HL-60 (cell line): ENCODE measurements around the gene SFXN3.

ENCODE experiments used
- DNase-seq, 2 experiments: peaks; one replicate each; pipeline ENCODE4 v3.0.0-alpha.2; 2010 to 2020; ENCODE audit warnings: low read depth in 1 of 2, low spot score in 1 of 2
- H3K27ac ChIP-seq: fragments of 250-450 bp; sonication (Bioruptor Pico); replicated peaks from 2 replicates; pipeline ENCODE4 v1.5.1; 2020; ENCODE audit warnings: mild to moderate bottlenecking, moderate library complexity
- H3K27me3 ChIP-seq: fragments of 250-450 bp; sonication (Bioruptor Pico); 2 replicates; pipeline ENCODE4 v1.5.1; 2021; ENCODE audit warnings: mild to moderate bottlenecking, moderate library complexity; ENCODE audit not compliant: insufficient read depth, poor library complexity, severe bottlenecking
- H3K4me3 ChIP-seq: replicated peaks from 2 replicates; pipeline ENCODE4 v1.5.1; 2011; ENCODE audit warnings: mild to moderate bottlenecking, control low read depth, low read length; ENCODE audit not compliant: insufficient read depth
- CTCF ChIP-seq: IDR thresholded peaks from one replicate; pipeline ENCODE4 v1.5.1; 2011; ENCODE audit warnings: low read length, control low read depth, inconsistent platforms; ENCODE audit not compliant: insufficient read depth
- GABPA ChIP-seq: IDR thresholded peaks from 2 replicates; pipeline ENCODE4 v1.6.1; 2012; ENCODE audit warnings: low read depth
- POLR2AphosphoS5 ChIP-seq: IDR thresholded peaks from 2 replicates; pipeline ENCODE4 v1.6.1; 2012; ENCODE audit warnings: low read depth
- SPI1 ChIP-seq: IDR thresholded peaks from 2 replicates; pipeline ENCODE4 v1.6.1; 2012; ENCODE audit warnings: low read depth, mild to moderate bottlenecking, borderline replicate concordance
- TF ChIP-seq, protein P1 (sequence below): IDR thresholded peaks from 2 replicates; pipeline ENCODE4 v1.6.1; 2012; ENCODE audit warnings: low read depth; ENCODE audit not compliant: insufficient replicate concordance

Gene SFXN3

GRCh38 chr10:101016814-101017213 lies 14.2 kb upstream of the SFXN3 start:
- no peak for DNase-seq
- Histone ChIP-seq H3K27me3 (no peaks in the 10 kb centered on the region), H3K27ac (no peak overlapping the region), H3K4me3 (no peak overlapping the region)
- no peak for TF ChIP-seq SPI1
- no peak for TF ChIP-seq GABPA
- TF ChIP-seq POLR2AphosphoS5, result no peak
- no peak for TF ChIP-seq CTCF
- TF ChIP-seq, protein P1, sequence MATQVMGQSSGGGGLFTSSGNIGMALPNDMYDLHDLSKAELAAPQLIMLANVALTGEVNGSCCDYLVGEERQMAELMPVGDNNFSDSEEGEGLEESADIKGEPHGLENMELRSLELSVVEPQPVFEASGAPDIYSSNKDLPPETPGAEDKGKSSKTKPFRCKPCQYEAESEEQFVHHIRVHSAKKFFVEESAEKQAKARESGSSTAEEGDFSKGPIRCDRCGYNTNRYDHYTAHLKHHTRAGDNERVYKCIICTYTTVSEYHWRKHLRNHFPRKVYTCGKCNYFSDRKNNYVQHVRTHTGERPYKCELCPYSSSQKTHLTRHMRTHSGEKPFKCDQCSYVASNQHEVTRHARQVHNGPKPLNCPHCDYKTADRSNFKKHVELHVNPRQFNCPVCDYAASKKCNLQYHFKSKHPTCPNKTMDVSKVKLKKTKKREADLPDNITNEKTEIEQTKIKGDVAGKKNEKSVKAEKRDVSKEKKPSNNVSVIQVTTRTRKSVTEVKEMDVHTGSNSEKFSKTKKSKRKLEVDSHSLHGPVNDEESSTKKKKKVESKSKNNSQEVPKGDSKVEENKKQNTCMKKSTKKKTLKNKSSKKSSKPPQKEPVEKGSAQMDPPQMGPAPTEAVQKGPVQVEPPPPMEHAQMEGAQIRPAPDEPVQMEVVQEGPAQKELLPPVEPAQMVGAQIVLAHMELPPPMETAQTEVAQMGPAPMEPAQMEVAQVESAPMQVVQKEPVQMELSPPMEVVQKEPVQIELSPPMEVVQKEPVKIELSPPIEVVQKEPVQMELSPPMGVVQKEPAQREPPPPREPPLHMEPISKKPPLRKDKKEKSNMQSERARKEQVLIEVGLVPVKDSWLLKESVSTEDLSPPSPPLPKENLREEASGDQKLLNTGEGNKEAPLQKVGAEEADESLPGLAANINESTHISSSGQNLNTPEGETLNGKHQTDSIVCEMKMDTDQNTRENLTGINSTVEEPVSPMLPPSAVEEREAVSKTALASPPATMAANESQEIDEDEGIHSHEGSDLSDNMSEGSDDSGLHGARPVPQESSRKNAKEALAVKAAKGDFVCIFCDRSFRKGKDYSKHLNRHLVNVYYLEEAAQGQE, result no peak

DNA sequence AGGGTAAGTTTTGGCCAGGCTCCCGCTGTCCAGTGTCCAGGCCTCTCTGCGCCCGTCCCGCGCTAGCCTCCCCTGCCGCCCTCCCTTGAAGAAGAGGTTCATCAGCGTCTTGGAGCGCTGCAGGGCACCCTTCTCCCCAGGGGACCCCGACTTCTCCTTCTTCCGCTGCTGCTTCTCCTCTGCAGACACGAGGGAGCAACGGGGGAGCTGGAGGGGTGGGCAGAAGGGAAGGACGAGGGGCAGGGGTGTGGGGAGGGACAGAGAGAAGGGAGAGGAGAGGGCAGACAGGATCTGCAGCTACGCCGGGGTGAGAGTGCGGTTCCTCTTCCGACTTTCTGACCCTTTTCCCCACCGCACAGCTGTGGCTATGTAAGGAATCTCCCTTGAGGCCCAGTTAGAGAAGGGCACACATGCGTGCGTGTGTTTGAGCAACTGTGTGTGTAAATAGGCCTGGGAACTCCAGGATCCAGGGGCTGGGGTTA lies 12.9 kb upstream of the SFXN3 start:
- Histone ChIP-seq H3K4me3 (peak overlapping the region; percentile 13), H3K27ac (peak overlapping the region; percentile 65), H3K27me3 (no peaks in the 10 kb centered on the region)
- peak; percentile 77 to 88 for DNase-seq
- TF ChIP-seq POLR2AphosphoS5, result peak; percentile 51; the same call in 1 of the 2 replicates
- no peak for TF ChIP-seq GABPA
- peak; percentile 59; the same call in 1 of the 2 replicates for TF ChIP-seq SPI1

DNA sequence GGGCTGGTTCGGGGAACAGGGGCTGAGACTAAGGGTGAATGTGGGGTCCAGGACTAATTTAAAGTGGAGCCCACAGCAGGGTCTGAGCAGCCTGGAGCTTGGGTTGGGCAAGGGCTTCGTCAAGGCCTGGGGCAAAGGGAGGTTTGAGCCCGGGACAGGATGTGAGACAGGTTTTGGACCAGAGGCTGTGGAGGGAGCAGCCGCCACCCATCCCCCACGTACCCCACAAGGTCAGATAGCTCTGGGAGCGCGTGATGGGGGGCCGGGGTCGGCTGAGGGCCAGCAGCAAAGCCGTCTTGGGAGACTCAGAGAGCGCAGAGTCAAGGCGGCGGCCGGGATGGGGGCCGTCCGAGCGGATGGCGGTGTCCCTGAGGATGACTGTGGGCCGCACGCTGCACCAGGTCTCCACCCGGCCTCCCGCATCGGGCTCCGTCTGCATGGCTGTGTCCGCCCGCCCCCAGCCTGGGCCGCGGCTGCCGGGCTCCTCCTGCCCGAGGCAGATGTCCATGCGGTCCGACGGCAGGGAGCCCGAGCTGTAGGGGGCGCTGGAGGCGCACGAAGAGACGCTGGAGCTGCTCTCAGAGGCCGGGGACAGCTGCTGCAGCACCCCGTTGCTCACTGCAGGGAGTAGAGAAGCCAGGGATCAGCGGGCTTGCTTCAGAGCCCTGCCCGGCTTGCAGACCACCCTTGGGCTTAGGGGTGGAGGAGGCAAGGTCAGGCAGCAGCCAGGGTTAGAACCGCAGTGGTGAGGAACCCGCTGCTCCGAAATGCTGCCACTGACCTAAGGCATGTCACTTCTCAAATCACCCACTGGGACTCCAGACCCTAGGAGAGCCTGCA lies 12.2 kb upstream of the SFXN3 start:
- DNase-seq, result peak; percentile 71 to 90
- no peaks in the 10 kb centered on the region for H3K27me3 ChIP-seq
- H3K27ac ChIP-seq, result peak overlapping the region; percentile 65
- peak overlapping the region; percentile 28 for H3K4me3 ChIP-seq
- peak; percentile 63 for TF ChIP-seq CTCF
- TF ChIP-seq, protein P1, result no peak
- 0 out of 2 replicates have a peak, but pooled peaks have one; percentile 18 for TF ChIP-seq POLR2AphosphoS5

GRCh38 chr10:101019440-101019703 lies 11.7 kb upstream of the SFXN3 start:
- Histone ChIP-seq H3K4me3 (no peak overlapping the region), H3K27me3 (no peaks in the 10 kb centered on the region), H3K27ac (peak overlapping the region; percentile 21; the same call in 1 of the 2 replicates)
- TF ChIP-seq, protein P1, result no peak
- TF ChIP-seq POLR2AphosphoS5 (no peak), SPI1 (no peak)
- peak in 1 of 2 experiments; percentile 55 for DNase-seq
